ENCODE results near the gene IGSF23. TPM values are rescaled to one million over a fixed set of nuclear protein-coding genes. Genes with fewer than 3 reads are reported as not detected.

The IGSF23 gene
- total and polyA plus RNA-seq, 7 donors, result 0.23 to 0.30 TPM; not detected in 5

GRCh38 chr19:44596428-44597130 is 16.8 kb upstream of the IGSF23 start:
- H3K9me3 ChIP-seq, result peaks cover 3% of the 10 kb centered on the region
- intact Hi-C loops (cut with DNase I), result no loop called here
- peaks cover 0 to 26% (median 3%) of the 10 kb centered on the region in 3 donors for H3K27me3 ChIP-seq (ENCODE audit: insufficient read depth in 3 of 3, low read length in 2 of 3)
- H3K27ac ChIP-seq, result no peak overlapping the region
- H3K4me1 ChIP-seq, result no peaks in the 10 kb centered on the region
- no peak overlapping the region for H3K4me3 ChIP-seq
- no peak for ATAC-seq
- WGBS, 3 donors, result 63 to 66% (median 65%) methylated on average over 10 of the region's 10 CpGs
- no peak for TF ChIP-seq CTCF (IDR thresholded peaks at IDR 0.05)
- H3K36me3 ChIP-seq (ENCODE audit: insufficient read depth in 1 of 2, low read depth in 1 of 2), result no peaks in the 10 kb centered on the region
- DNase-seq, result no peak

GRCh38 chr19:44597131-44597491 is 16.3 kb upstream of the IGSF23 start:
- no peak for ATAC-seq
- intact Hi-C loops (cut with DNase I), result no loop called here

GRCh38 chr19:44598355-44598754 is 15.0 kb upstream of the IGSF23 start:
- H3K4me3 ChIP-seq, result no peak overlapping the region
- ATAC-seq (no peak), DNase-seq (no peak)
- no peak for TF ChIP-seq CTCF (IDR thresholded peaks at IDR 0.05)
- no peaks in the 10 kb centered on the region for H3K36me3 ChIP-seq (ENCODE audit: insufficient read depth in 1 of 2, low read depth in 1 of 2)
- H3K27ac ChIP-seq, result no peak overlapping the region
- intact Hi-C loops (cut with DNase I), result no loop called here
- H3K9me3 ChIP-seq, result peaks cover 3% of the 10 kb centered on the region
- H3K4me1 ChIP-seq, result no peaks in the 10 kb centered on the region
- H3K27me3 ChIP-seq (ENCODE audit: insufficient read depth in 3 of 3, low read length in 2 of 3), result peaks cover 0 to 26% (median 3%) of the 10 kb centered on the region in 3 donors

More at GRCh38 chr19:44597131-44597491, 16.3 kb upstream of the IGSF23 start:
- Histone ChIP-seq H3K27ac (no peak overlapping the region), H3K4me3 (no peak overlapping the region), H3K36me3 (ENCODE audit: insufficient read depth in 1 of 2, low read depth in 1 of 2) (no peaks in the 10 kb centered on the region), H3K9me3 (peaks cover 3% of the 10 kb centered on the region), H3K27me3 (ENCODE audit: insufficient read depth in 3 of 3, low read length in 2 of 3) (peaks cover 0 to 26% (median 3%) of the 10 kb centered on the region in 3 donors), H3K4me1 (no peaks in the 10 kb centered on the region)
- 69 to 89% (median 82%) methylated on average over 3 of the region's 3 CpGs for WGBS, 3 donors
- DNase-seq, result no peak
- no peak for TF ChIP-seq CTCF (IDR thresholded peaks at IDR 0.05)

GRCh38 chr19:44598880-44599279 is 14.5 kb upstream of the IGSF23 start:
- H3K36me3 ChIP-seq (ENCODE audit: insufficient read depth in 1 of 2, low read depth in 1 of 2), result no peaks in the 10 kb centered on the region
- H3K27me3 ChIP-seq (ENCODE audit: insufficient read depth in 3 of 3, low read length in 2 of 3), result peaks cover 0 to 26% (median 3%) of the 10 kb centered on the region in 3 donors
- WGBS, 3 donors, result 68 to 78% (median 68%) methylated on average over 3 of the region's 3 CpGs
- ATAC-seq, result no peak
- intact Hi-C loops (cut with DNase I), result no loop called here
- H3K27ac ChIP-seq, result no peak overlapping the region
- no peaks in the 10 kb centered on the region for H3K4me1 ChIP-seq
- H3K4me3 ChIP-seq, result no peak overlapping the region
- TF ChIP-seq CTCF (IDR thresholded peaks at IDR 0.05), result no peak
- no peak for DNase-seq
- H3K9me3 ChIP-seq, result peaks cover 3% of the 10 kb centered on the region

- no peaks in the 10 kb centered on the region for H3K4me1 ChIP-seq
- DNase-seq (no peak), ATAC-seq (no peak)
- WGBS, 3 donors, result 58 to 59% (median 59%) methylated on average over 4 of the region's 4 CpGs
- H3K36me3 ChIP-seq (ENCODE audit: insufficient read depth in 1 of 2, low read depth in 1 of 2), result no peaks in the 10 kb centered on the region
- H3K27ac ChIP-seq, result no peak overlapping the region
- H3K4me3 ChIP-seq, result no peak overlapping the region
- peaks cover 3% of the 10 kb centered on the region for H3K9me3 ChIP-seq
- intact Hi-C loops (cut with DNase I), result no loop called here
- peaks cover 0 to 20% (median 3%) of the 10 kb centered on the region in 3 donors for H3K27me3 ChIP-seq (ENCODE audit: insufficient read depth in 3 of 3, low read length in 2 of 3)
- no peak for TF ChIP-seq CTCF (IDR thresholded peaks at IDR 0.05)
Observed at GRCh38 chr19:44600466-44600865, 12.9 kb upstream of the IGSF23 start.

Data from psoas muscle (tissue), 8 donors.